Measurements from ENCODE around the gene MYO1F.
"Not testable (repeated sequence)": the region's sequence is repeated elsewhere in the genome, so short reads cannot be mapped to it uniquely, and the experiment has no call there.

The MYO1F gene

GRCh38 chr19:8596168-8596567 is 18.9 kb upstream of the MYO1F start:
- DNase-seq, result no peak

GRCh38 chr19:8595651-8596050 is 18.4 kb upstream of the MYO1F start:
- DNase-seq, result no peak

- DNase-seq, result no peak
Measured at GRCh38 chr19:8593931-8594330, 16.7 kb upstream of the MYO1F start.

GRCh38 chr19:8592231-8593009 is 15.2 kb upstream of the MYO1F start:
- DNase-seq, result peak; percentile 96

GRCh38 chr19:8589177-8589714 is 12.0 kb upstream of the MYO1F start:
- DNase-seq, result no peak

GRCh38 chr19:8585894-8586750 is 8.9 kb upstream of the MYO1F start:
- peak; percentile 72 for DNase-seq

- no peak for DNase-seq
Measured at GRCh38 chr19:8584965-8585893, 8.0 kb upstream of the MYO1F start.

- DNase-seq, result peak; percentile 89
Measured at GRCh38 chr19:8580710-8581281, 3.6 kb upstream of the MYO1F start.

- DNase-seq, result peak; percentile 82
Measured at GRCh38 chr19:8578642-8579265, 1.5 kb upstream of the MYO1F start.

GRCh38 chr19:8577741-8578140 is 499 bp upstream of the MYO1F start:
- DNase-seq, result no peak

GRCh38 chr19:8576273-8576993 is 809 bp downstream of the MYO1F start:
- no peak for DNase-seq

GRCh38 chr19:8575467-8575997 is 1.7 kb downstream of the MYO1F start:
- DNase-seq, result peak; percentile 72

GRCh38 chr19:8574619-8574922 is 2.7 kb downstream of the MYO1F start:
- DNase-seq, result not testable (repeated sequence)

GRCh38 chr19:8573316-8573715 is 3.9 kb downstream of the MYO1F start:
- no peak for DNase-seq

- peak; percentile 66 for DNase-seq
Measured at GRCh38 chr19:8571006-8571411, 6.2 kb downstream of the MYO1F start.

GRCh38 chr19:8569066-8569771 is 8.0 kb downstream of the MYO1F start:
- peak; percentile 83 for DNase-seq

- no peak for DNase-seq
Measured at GRCh38 chr19:8567522-8568172, 9.6 kb downstream of the MYO1F start.

- DNase-seq, result no peak
Measured at GRCh38 chr19:8566855-8567254, 10.4 kb downstream of the MYO1F start.

- not testable (repeated sequence) for DNase-seq
Measured at GRCh38 chr19:8564866-8565265, 12.4 kb downstream of the MYO1F start.

Measured in CD4-positive, alpha-beta T cell treated with Interleukin-12 subunit alpha and Interleukin-12 subunit beta, for 1 hour (primary cell).